Aorta (tissue), 5 donors: ENCODE data around the gene C4orf17. TPM values are rescaled to one million over a fixed set of nuclear protein-coding genes. Genes with fewer than 3 reads are reported as not detected.

ENCODE experiments used
- ATAC-seq: fragments of 200-7000 bp; cut with Tn5 transposase; one replicate; pipeline ENCODE4 v1.9.1; 2022; ENCODE audit warnings: moderate library complexity; ENCODE audit not compliant: low FRiP score
- DNase-seq, 2 donors: peaks; one replicate each; pipeline ENCODE4 v3.0.0-alpha.2; 2020
- H3K27ac ChIP-seq, 2 donors: one replicate each; pipeline ENCODE4 v1.5.1; 2013; ENCODE audit warnings: low read length in 2 of 2, mild to moderate bottlenecking in 2 of 2, moderate library complexity in 2 of 2, control low read depth in 1 of 2, inconsistent platforms in 1 of 2, low read depth in 1 of 2
- H3K27me3 ChIP-seq, 2 donors: one replicate each; pipeline ENCODE4 v1.6.1; 2013; ENCODE audit warnings: control low read depth in 1 of 2, low read length in 1 of 2, mild to moderate bottlenecking in 1 of 2, moderate library complexity in 1 of 2; ENCODE audit not compliant: insufficient read depth in 2 of 2, control insufficient read depth in 1 of 2
- H3K36me3 ChIP-seq, 2 donors: one replicate each; pipeline ENCODE4 v1.6.1; 2013; ENCODE audit warnings: control low read depth in 1 of 2, low read length in 1 of 2, mild to moderate bottlenecking in 1 of 2; ENCODE audit not compliant: insufficient read depth in 2 of 2, control insufficient read depth in 1 of 2
- H3K4me1 ChIP-seq, 2 donors: one replicate each; pipeline ENCODE4 v1.6.1; 2013; ENCODE audit warnings: low read length in 2 of 2, control low read depth in 1 of 2, mild to moderate bottlenecking in 1 of 2, moderate library complexity in 1 of 2; ENCODE audit not compliant: insufficient read depth in 2 of 2, control insufficient read depth in 1 of 2
- H3K4me3 ChIP-seq, 2 donors: one replicate each; pipeline ENCODE4 v1.5.1; 2013; ENCODE audit warnings: low read length in 2 of 2, control low read depth in 1 of 2, mild to moderate bottlenecking in 1 of 2
- H3K9me3 ChIP-seq: one replicate; pipeline ENCODE4 v1.6.1; 2013; ENCODE audit warnings: mild to moderate bottlenecking, low read length; ENCODE audit not compliant: control insufficient read depth
- WGBS, 2 donors: extraction: QIAGEN DNeasy Blood & Tissue Kit; methylation state at CpG; one replicate each; pipeline ENCODE4 v1.1.7; 2013; 5-methylcytosine and 5-hydroxymethylcytosine counted together
- intact Hi-C, 2 donors: fragments of 100-400 bp; cut with DNase I; formaldehyde crosslinking; loops; one replicate each; pipeline versions ENCODE4 v1.14.2 to v1.15.0; 2022
- long read RNA-seq, 2 donors: library from polyadenylated mRNA; unstranded; transcript quantifications; one replicate each; pipeline ENCODE4 v2.0.0, GENCODE V29; 2020 to 2021
- polyA plus RNA-seq, 2 donors: library from polyadenylated mRNA; stranded (reverse); fragments of 200-250 nt; gene quantifications; one replicate each; pipeline ENCODE4 v1.2.3, GENCODE V29; 2013
- total RNA-seq, 2 donors: library from RNA; stranded (reverse); fragmentation: NEBNext Ultra II Directional; extraction: Animal tissue kit (Norgen Biotek cat#: 25700); gene quantifications; one replicate each; pipeline ENCODE4 v1.2.1, GENCODE V29; 2021
- donor health status: healthy with polysubstance abuse.
- donor health status: Bipolar disorder and iron deficiency.
- donor health status: DM: no; HTN: no; CAD: no.
- donor health status: DM: no; HTN: no; CAD: no.
- donor health status: DM: yes; HTN: yes; CAD: no.

Gene C4orf17
- total RNA-seq (not detected), polyA plus RNA-seq (not detected)
- long read RNA-seq, donor 1: 0 reads
- long read RNA-seq, donor 2: 0 reads

DNA sequence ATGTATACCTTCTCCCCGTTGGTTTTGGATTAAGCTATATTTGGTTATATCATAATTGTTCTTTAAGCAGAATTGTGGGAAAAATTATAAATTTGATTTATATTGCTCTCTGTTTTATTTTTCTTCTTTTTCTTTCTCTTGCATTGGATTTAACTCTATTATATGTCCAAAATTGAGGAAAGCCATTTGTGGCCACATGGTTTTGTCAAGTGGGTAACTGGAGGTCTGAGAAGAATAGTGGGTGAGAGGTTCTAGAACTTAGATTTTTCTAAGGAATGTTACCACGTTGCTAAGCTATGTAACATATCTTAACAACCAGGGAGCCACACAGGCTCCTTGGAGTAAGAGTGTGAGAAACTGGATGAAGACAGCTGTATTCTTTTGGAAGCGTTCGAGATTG lies at the start of gene C4orf17:
C4orf17 (plus strand) TSS at position 301 of the 400 bp plus-strand sequence. CDS start 2,061 bp downstream, outside the sequence.
- no peak within 1 kb of the TSS for H3K27ac ChIP-seq
- WGBS, 2 donors: 66 to 67% methylated on average over 4 of the region's 4 CpGs

DNA sequence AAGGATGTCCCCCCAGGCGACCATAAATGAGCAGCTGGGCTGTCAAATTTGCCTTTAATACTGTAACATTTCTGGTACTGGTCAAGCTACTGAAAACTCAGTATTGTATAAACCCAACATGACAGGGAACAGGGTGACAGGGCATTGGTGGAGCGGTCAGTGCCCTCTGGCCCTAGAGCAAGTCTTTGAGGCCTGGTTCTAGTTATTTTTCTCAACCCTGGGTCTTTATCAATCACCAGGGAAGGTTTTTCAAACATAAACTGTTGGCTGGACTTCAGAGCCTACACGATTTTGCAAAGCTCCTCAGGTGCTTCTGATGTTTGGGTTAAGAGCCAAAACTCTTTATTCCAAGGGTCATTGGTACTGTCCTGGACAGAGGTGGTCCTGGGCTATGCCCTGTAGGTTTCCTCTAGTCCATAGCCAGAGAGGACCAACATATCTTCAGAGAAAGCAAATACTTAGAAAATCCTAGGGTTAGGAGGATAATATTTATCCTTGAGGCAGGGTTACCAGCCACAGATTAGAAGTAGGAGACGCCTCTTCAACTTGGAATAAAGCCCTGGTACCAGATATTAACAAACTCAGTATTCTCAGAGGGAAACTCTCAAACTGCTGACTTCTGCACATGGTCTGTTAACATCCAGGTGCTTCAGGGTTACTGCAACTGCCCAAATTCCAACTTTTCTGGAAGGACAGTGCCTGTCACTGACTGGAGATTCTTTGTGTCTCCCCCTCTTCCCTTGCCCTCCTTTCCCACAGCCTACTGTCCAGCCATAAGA lies 49.0 kb upstream of the C4orf17 start:
- whole genome bisulfite sequencing, 2 donors: 74 to 89% methylated on average over 4 of the region's 4 CpGs
- no peaks in the 10 kb centered on the region for H3K9me3 ChIP-seq
- H3K4me3 ChIP-seq: no peak overlapping the region
- ATAC-seq: no peak
- no peak for DNase-seq
- H3K36me3 ChIP-seq: no peaks in the 10 kb centered on the region
- no peaks in the 10 kb centered on the region for H3K4me1 ChIP-seq
- H3K27me3 ChIP-seq: no peaks in the 10 kb centered on the region
- H3K27ac ChIP-seq: no peak overlapping the region
- intact Hi-C loops: loop anchor here (2.0 to 10.0 kb wide), 8 partner anchors 53 to 997 kb away; partner anchors contain the start of gene METAP1 (in 1 of the 2)

More for the DNA sequence above, at the start of gene C4orf17:
- DNase-seq (no peak), ATAC-seq (no peak)
- no peaks in the 10 kb centered on the region for H3K27me3 ChIP-seq
- no peak within 1 kb of the TSS for H3K4me3 ChIP-seq
- no peaks in the 10 kb centered on the region for H3K4me1 ChIP-seq
- no peaks in the 10 kb centered on the region for H3K9me3 ChIP-seq
- intact Hi-C loops: no loop called here
- H3K36me3 ChIP-seq: no peaks in the 10 kb centered on the region

DNA sequence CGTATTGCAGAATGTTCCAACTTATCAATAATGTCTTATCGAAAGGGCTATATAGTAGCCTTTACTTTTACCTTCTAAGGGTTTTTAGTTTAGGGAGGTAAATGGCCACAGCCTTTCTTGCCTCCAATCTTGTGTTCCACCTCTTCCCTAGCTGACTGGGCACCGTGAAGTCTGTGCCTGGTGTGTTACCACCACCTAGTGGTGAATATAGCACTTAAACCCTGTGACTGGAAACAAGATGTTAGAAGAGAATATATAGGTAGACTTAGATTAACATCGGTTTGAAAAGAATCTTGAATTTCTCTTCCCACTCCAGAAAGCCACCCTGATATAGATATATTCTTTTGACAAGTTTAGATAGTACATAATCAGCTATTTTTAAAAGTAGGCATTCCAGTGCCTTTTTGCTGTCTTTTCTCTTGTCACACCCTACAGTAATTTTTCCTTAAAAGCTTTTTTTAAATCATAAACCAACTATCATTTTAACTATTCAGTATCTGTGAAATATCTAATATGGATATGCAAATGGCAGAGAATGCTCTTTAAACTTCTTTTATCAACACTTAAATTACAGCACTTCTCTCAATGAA lies 47.9 kb upstream of the C4orf17 start:
- DNase-seq (peak in 1 of 2 donors; percentile 59), ATAC-seq (peak; percentile 90)
- intact Hi-C loops: loop anchor here (2.0 to 10.0 kb wide), 7 partner anchors 54 to 998 kb away; partner anchors contain the start of gene METAP1 (in 1 of the 2)
- no peaks in the 10 kb centered on the region for H3K27me3 ChIP-seq
- no peaks in the 10 kb centered on the region for H3K9me3 ChIP-seq
- no peaks in the 10 kb centered on the region for H3K4me1 ChIP-seq
- H3K27ac ChIP-seq: no peak overlapping the region
- no peaks in the 10 kb centered on the region for H3K36me3 ChIP-seq
- 29 to 30% methylated on average over 4 of the region's 4 CpGs for whole genome bisulfite sequencing, 2 donors
- no peak overlapping the region for H3K4me3 ChIP-seq

DNA sequence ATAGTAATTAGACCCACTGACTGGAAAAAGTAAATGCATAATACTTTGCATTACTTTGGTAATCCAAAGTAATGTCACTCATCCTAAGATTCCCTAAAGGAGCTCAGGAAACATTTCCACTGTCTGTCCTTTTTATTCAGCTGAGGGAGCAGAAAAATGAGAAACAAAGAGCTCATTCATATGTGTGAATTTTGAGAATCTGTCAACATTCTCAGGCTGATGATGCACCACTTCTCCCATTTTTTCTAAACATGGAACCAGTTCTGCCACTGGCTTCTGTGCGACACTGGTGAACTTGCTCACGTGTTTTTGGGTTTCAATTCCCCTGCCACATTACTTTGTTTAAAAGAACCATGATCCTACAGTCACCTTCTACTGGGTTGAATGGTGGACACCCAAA lies 47.3 kb upstream of the C4orf17 start:
- Histone ChIP-seq H3K27ac (no peak overlapping the region), H3K9me3 (no peaks in the 10 kb centered on the region), H3K4me1 (no peaks in the 10 kb centered on the region), H3K27me3 (no peaks in the 10 kb centered on the region), H3K4me3 (no peak overlapping the region), H3K36me3 (no peaks in the 10 kb centered on the region)
- intact Hi-C loops: loop anchor here (2.0 to 10.0 kb wide), 7 partner anchors 55 to 999 kb away; partner anchors contain the start of gene METAP1 (in 1 of the 2)
- WGBS, 2 donors: 86 to 89% methylated on average over 2 of the region's 2 CpGs
- no peak for ATAC-seq
- no peak for DNase-seq

DNA sequence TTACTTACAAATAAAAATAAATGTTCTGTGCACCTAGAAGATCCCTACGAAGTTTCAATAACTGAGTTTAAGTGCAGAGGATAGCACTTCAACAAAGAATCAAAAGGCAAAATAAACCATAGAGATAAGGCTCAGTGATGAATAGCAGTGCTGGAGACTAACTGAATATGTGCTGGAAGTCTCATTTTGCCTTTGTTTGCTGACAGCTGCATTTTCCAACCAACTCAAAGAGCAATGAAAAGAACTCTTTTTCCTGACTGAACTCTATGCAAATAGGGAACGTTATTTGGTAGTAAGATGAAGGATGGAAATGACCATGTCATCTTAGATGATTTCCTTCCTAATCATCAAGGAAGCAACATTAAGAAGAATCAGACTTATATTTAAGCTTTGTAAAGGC lies 42.9 kb upstream of the C4orf17 start:
- no peak overlapping the region for H3K4me3 ChIP-seq
- ATAC-seq (no peak), DNase-seq (no peak)
- H3K4me1 ChIP-seq: no peaks in the 10 kb centered on the region
- no peaks in the 10 kb centered on the region for H3K36me3 ChIP-seq
- no peaks in the 10 kb centered on the region for H3K9me3 ChIP-seq
- H3K27ac ChIP-seq: no peak overlapping the region
- intact Hi-C loops: loop anchor here (5.0 to 10.0 kb wide), 3 partner anchors 523 to 1003 kb away; no protein-coding TSS in a partner anchor
- no peaks in the 10 kb centered on the region for H3K27me3 ChIP-seq
- 61 to 64% methylated on average over 2 of the region's 2 CpGs for WGBS, 2 donors

DNA sequence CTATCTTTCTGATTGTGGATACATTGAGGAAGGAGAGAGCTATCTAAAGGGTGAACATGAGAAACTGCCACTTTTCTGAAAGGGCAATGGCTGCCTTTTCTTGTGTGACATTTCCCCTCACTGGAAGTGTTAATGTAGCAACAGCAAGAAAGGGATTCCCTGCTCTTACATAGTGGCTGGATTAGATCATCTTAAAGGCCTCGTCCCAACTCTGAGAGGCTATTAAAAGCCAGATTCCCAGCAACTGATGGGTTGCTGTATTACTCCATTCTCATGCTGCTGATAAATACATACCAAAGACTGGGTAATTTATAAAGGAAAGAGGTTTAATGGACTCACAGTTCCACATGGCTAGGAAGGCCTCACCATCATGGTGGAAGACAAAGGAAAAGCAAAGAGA lies 41.9 kb upstream of the C4orf17 start:
- Histone ChIP-seq H3K9me3 (no peaks in the 10 kb centered on the region), H3K4me1 (no peaks in the 10 kb centered on the region), H3K27me3 (no peaks in the 10 kb centered on the region), H3K27ac (no peak overlapping the region), H3K36me3 (no peaks in the 10 kb centered on the region), H3K4me3 (no peak overlapping the region)
- ATAC-seq (no peak), DNase-seq (no peak)
- WGBS, 2 donors: 6 to 13% methylated on average over 1 of the region's 1 CpG
- intact Hi-C loops: loop anchor here (5.0 to 10.0 kb wide), 3 partner anchors 524 to 1004 kb away; no protein-coding TSS in a partner anchor

DNA sequence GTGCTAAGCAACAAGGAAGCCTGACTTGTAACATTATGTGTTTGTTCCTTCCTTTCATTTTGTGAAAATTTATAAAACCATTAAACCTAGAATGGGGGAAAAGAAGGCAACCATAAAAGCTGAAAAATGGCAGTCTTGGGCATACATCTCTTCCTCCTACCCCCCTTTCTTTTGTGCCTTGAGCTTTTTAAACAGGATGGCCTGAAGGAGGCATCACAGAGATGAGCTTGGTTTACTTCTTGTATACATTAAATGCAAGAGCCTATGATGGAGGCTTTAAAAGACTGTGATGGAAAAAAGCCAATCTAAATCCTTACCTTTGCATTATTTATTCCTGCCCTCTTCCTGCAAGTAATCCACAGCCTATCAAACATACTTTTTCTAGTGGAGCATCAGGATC lies 39.5 kb upstream of the C4orf17 start:
- H3K27ac ChIP-seq: no peak overlapping the region
- no peaks in the 10 kb centered on the region for H3K36me3 ChIP-seq
- intact Hi-C loops: no loop called here
- no peak for ATAC-seq
- H3K4me1 ChIP-seq: no peaks in the 10 kb centered on the region
- no peak for DNase-seq
- no peaks in the 10 kb centered on the region for H3K27me3 ChIP-seq
- no peaks in the 10 kb centered on the region for H3K9me3 ChIP-seq
- H3K4me3 ChIP-seq: no peak overlapping the region

DNA sequence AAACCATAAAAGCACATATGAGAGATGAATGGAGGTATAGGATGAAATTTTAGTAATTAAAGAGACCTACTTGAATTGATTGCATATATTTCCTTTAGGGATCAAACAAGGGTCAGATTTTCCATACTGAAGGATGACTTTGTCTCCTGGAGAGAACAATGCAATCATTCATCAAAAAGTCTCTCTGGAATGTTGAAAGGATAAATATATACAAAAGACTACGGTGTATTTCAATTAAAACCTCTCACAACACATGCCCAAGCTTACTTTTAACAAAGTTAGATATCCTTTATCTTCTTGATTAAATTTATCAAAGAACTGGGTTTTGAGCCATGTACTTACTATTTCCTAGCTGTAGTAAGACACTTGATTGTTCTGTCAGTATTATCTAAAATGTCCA lies 38.9 kb upstream of the C4orf17 start:
- Histone ChIP-seq H3K27ac (no peak overlapping the region), H3K9me3 (no peaks in the 10 kb centered on the region), H3K4me1 (no peaks in the 10 kb centered on the region), H3K27me3 (no peaks in the 10 kb centered on the region), H3K4me3 (no peak overlapping the region), H3K36me3 (no peaks in the 10 kb centered on the region)
- WGBS, 2 donors: 16 to 19% methylated on average over 1 of the region's 1 CpG
- intact Hi-C loops: no loop called here
- DNase-seq (no peak), ATAC-seq (no peak)
